K562 (cell line): ENCODE measurements around the gene ARMCX5. TPM values are rescaled to one million over a fixed set of nuclear protein-coding genes. Genes with fewer than 3 reads are reported as not detected.

Source experiments
- BCOR ChIP-seq: fragments of 450-650 bp; IDR thresholded peaks from 2 replicates; pipeline ENCODE4 v1.6.1; 2016
- CAMTA2 ChIP-seq: fragments of 250-450 bp; sonication (Bioruptor Pico); conservative IDR thresholded peaks from 2 replicates; pipeline ENCODE4 v1.5.1; 2022
- CBFA2T2 ChIP-seq: fragments of 450-650 bp; conservative IDR thresholded peaks from 2 replicates; pipeline ENCODE4 v1.6.1; 2017; ENCODE audit warnings: mild to moderate bottlenecking
- CHD1 ChIP-seq: fragments of 200-600 bp; sonication (generic); IDR thresholded peaks from one replicate; pipeline ENCODE4 v1.6.1; 2012; ENCODE audit warnings: mild to moderate bottlenecking, moderate library complexity, low read length, inconsistent platforms
- CREBBP ChIP-seq: IDR thresholded peaks from one replicate; pipeline ENCODE4 v1.6.1; 2012; ENCODE audit warnings: low read depth, mild to moderate bottlenecking, control low read depth, inconsistent platforms, low read length
- CSDE1 ChIP-seq, 2 experiments: fragments of 450-650 bp; IDR thresholded peaks; 2 replicates each; pipeline ENCODE4 v1.6.1; 2016; ENCODE audit warnings: mild to moderate bottlenecking in 1 of 2
- GATA2 ChIP-seq: sonication (generic); formaldehyde crosslinking; IDR thresholded peaks from 2 replicates; pipeline ENCODE4 v1.4.0; 2020; ENCODE audit warnings: mild to moderate bottlenecking, missing genetic modification reagents
- KAT7 ChIP-seq: sonication (generic); formaldehyde crosslinking; IDR thresholded peaks from 2 replicates; pipeline ENCODE4 v1.8.0; 2022; ENCODE audit warnings: missing genetic modification reagents, mild to moderate bottlenecking, borderline replicate concordance
- LEF1 ChIP-seq: fragments of 450-650 bp; IDR thresholded peaks from 2 replicates; pipeline ENCODE4 v1.6.1; 2016; ENCODE audit warnings: mild to moderate bottlenecking
- NCOR1 ChIP-seq: fragments of 450-650 bp; IDR thresholded peaks from 2 replicates; pipeline ENCODE4 v1.6.1; 2016; ENCODE audit warnings: mild to moderate bottlenecking, moderate library complexity
- NFE2 ChIP-seq: IDR thresholded peaks from 2 replicates; pipeline ENCODE4 v1.6.1; 2014; ENCODE audit warnings: antibody characterized with exemption, low read depth
- PATZ1 ChIP-seq: fragments of 250-450 bp; sonication (Bioruptor Pico); IDR thresholded peaks from 2 replicates; pipeline ENCODE4 v1.5.0; 2020; ENCODE audit warnings: mild to moderate bottlenecking, borderline replicate concordance
- PHB ChIP-seq: fragments of 250-450 bp; sonication (Bioruptor Pico); IDR thresholded peaks from 2 replicates; pipeline ENCODE4 v1.5.0; 2021
- PHTF2 ChIP-seq: fragments of 250-450 bp; sonication (Bioruptor Pico); IDR thresholded peaks from 2 replicates; pipeline ENCODE4 v1.5.0; 2021; ENCODE audit warnings: mild to moderate bottlenecking
- RBM25 ChIP-seq: fragments of 200-400 bp; formaldehyde crosslinking; IDR thresholded peaks from 2 replicates; pipeline ENCODE4 v1.6.1; 2018; ENCODE audit warnings: low read length, low read depth, moderate library complexity; ENCODE audit not compliant: severe bottlenecking
- SIN3B ChIP-seq: fragments of 450-650 bp; IDR thresholded peaks from 2 replicates; pipeline ENCODE4 v1.6.1; 2017; ENCODE audit warnings: low read depth, mild to moderate bottlenecking, moderate library complexity
- SLC30A9 ChIP-seq: fragments of 250-450 bp; sonication (Bioruptor Pico); IDR thresholded peaks from 2 replicates; pipeline ENCODE4 v1.8.0; 2022; ENCODE audit warnings: mild to moderate bottlenecking, moderate library complexity
- SMARCA4 ChIP-seq: fragments of 450-650 bp; IDR thresholded peaks from 2 replicates; pipeline ENCODE4 v1.6.1; 2016
- STAG1 ChIP-seq: sonication (generic); formaldehyde crosslinking; IDR thresholded peaks from 2 replicates; pipeline ENCODE4 v1.5.0; 2020; ENCODE audit warnings: missing genetic modification reagents, borderline replicate concordance
- TCF7 ChIP-seq: sonication (generic); IDR thresholded peaks from 2 replicates; pipeline ENCODE4 v1.6.1; 2016; ENCODE audit warnings: antibody characterized with exemption, borderline replicate concordance
- TSC22D4 ChIP-seq: fragments of 450-650 bp; IDR thresholded peaks from 2 replicates; pipeline ENCODE4 v1.6.1; 2016; ENCODE audit warnings: missing genetic modification characterization, missing biosample characterization, control low read depth
- XRCC5 ChIP-seq: fragments of 200-400 bp; formaldehyde crosslinking; IDR thresholded peaks from 2 replicates; pipeline ENCODE4 v1.6.1; 2017; ENCODE audit warnings: low read depth, mild to moderate bottlenecking, low read length
- ZNF121 ChIP-seq: sonication (generic); formaldehyde crosslinking; conservative IDR thresholded peaks from 2 replicates; pipeline ENCODE4 v1.8.0; 2022; ENCODE audit warnings: missing genetic modification reagents
- ZNF408 ChIP-seq: fragments of 250-450 bp; sonication (Bioruptor Pico); IDR thresholded peaks from 2 replicates; pipeline ENCODE4 v1.4.0; 2020; ENCODE audit warnings: low read depth, mild to moderate bottlenecking, moderate library complexity
- polyA plus RNA-seq, 8 experiments: library from polyadenylated mRNA; depleted of rRNA in 4 of 8; stranded (reverse) in 5 of 8; unstranded in 3 of 8; fragments of >200 nt; fragmentation: Nextera tagmentation in 2 of 8; fragmentation: Illumina TruSeq in 1 of 8; extraction: Ambion mirVana in 2 of 8; extraction: Trizol in 1 of 8; gene quantifications; 2 replicates each; pipeline versions ENCODE4 v1.2.1 to v1.2.3, GENCODE V29; 2011 to 2014; ENCODE audit warnings: inconsistent platforms in 1 of 8, missing spikeins in 1 of 8
- total RNA-seq, 7 experiments: library from RNA; depleted of rRNA in 6 of 7; stranded (reverse); fragments of >200 nt in 6 of 7; fragmentation: Illumina TruSeq in 2 of 7; extraction: Trizol in 2 of 7; gene quantifications; 2 replicates each; pipeline versions ENCODE4 v1.2.1 to v1.2.3, GENCODE V29; 2011 to 2021; ENCODE audit warnings: low replicate concordance in 1 of 7
- TF ChIP-seq, protein P1 (sequence below): fragments of 450-650 bp; IDR thresholded peaks from 2 replicates; pipeline ENCODE4 v1.6.1; 2018; ENCODE audit not compliant: partially characterized antibody
- TF ChIP-seq, protein P2 (sequence below): sonication (generic); formaldehyde crosslinking; IDR thresholded peaks from 2 replicates; pipeline ENCODE4 v1.8.1; 2023; ENCODE audit warnings: mild to moderate bottlenecking, missing genetic modification reagents, moderate library complexity

The ARMCX5 gene
- total and polyA plus RNA-seq, 9 of the 15 experiments (the other 6 are each of a cell fraction or from before 2014, with no cell fraction given), result 13.4 to 29.4 (median 17.3) TPM

DNA sequence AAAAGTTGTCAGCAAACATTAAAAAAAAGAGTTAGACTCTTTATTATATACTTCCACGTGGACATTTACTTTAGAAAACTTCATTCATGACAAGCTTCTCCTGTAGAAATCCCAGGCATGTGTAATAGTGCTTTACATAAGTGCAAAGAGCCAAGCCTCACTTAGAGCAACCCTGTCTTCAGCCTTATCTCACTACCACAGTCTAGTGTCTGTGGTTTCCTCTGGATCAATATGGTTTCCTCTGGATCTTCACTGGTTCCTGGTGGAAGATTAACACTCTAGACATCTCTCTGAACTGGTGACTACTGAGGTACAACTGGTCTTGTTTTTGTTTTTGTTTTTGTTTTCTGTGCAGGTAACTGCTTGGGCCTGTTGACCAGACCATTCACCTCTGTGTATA, 18.4 kb upstream of the ARMCX5 start (continued):
- TF ChIP-seq, protein P1, sequence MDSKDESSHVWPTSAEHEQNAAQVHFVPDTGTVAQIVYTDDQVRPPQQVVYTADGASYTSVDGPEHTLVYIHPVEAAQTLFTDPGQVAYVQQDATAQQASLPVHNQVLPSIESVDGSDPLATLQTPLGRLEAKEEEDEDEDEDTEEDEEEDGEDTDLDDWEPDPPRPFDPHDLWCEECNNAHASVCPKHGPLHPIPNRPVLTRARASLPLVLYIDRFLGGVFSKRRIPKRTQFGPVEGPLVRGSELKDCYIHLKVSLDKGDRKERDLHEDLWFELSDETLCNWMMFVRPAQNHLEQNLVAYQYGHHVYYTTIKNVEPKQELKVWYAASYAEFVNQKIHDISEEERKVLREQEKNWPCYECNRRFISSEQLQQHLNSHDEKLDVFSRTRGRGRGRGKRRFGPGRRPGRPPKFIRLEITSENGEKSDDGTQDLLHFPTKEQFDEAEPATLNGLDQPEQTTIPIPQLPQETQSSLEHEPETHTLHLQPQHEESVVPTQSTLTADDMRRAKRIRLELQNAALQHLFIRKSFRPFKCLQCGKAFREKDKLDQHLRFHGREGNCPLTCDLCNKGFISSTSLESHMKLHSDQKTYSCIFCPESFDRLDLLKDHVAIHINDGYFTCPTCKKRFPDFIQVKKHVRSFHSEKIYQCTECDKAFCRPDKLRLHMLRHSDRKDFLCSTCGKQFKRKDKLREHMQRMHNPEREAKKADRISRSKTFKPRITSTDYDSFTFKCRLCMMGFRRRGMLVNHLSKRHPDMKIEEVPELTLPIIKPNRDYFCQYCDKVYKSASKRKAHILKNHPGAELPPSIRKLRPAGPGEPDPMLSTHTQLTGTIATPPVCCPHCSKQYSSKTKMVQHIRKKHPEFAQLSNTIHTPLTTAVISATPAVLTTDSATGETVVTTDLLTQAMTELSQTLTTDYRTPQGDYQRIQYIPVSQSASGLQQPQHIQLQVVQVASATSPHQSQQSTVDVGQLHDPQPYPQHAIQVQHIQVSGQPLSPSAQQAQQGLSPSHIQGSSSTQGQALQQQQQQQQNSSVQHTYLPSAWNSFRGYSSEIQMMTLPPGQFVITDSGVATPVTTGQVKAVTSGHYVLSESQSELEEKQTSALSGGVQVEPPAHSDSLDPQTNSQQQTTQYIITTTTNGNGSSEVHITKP, result no peak
- TF ChIP-seq TSC22D4 (tag) (no peak), NFE2 (no peak), CHD1 (no peak), ZNF121 (CRISPR knock-in tag) (no peak), CAMTA2 (CRISPR knock-in tag) (no peak), TCF7 (no peak), GATA2 (no peak), NCOR1 (peak; percentile 28; the same call in 1 of the 2 replicates), LEF1 (no peak), STAG1 (CRISPR knock-in tag) (no peak), CSDE1 (IDR thresholded peaks at IDR 0.05) (no peak), ZNF408 (CRISPR knock-in tag) (no peak), SIN3B (no peak), KAT7 (no peak), PHB (no peak), PATZ1 (CRISPR knock-in tag) (no peak), BCOR (no peak), PHTF2 (no peak), CREBBP (no peak), SLC30A9 (CRISPR knock-in tag) (no peak), XRCC5 (no peak), CBFA2T2 (peak; percentile 37; the same call in 1 of the 2 replicates), RBM25 (no peak), SMARCA4 (peak; percentile 38; the same call in 1 of the 2 replicates)
- TF ChIP-seq, protein P2, sequence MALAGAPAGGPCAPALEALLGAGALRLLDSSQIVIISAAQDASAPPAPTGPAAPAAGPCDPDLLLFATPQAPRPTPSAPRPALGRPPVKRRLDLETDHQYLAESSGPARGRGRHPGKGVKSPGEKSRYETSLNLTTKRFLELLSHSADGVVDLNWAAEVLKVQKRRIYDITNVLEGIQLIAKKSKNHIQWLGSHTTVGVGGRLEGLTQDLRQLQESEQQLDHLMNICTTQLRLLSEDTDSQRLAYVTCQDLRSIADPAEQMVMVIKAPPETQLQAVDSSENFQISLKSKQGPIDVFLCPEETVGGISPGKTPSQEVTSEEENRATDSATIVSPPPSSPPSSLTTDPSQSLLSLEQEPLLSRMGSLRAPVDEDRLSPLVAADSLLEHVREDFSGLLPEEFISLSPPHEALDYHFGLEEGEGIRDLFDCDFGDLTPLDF (CRISPR knock-in tag), result no peak
